GM23338 (cell line): Measurements from ENCODE around the gene CAMSAP1. TPM values are rescaled to one million over a fixed set of nuclear protein-coding genes. Genes with fewer than 3 reads are reported as not detected.

Experiments
- ATAC-seq: fragments of 200-7000 bp; cut with Tn5 transposase; 3 replicates; pipeline ENCODE4 v1.9.1; 2020
- DNase-seq: peaks from one replicate; pipeline ENCODE4 v3.0.0-alpha.2; 2015; ENCODE audit warnings: low spot score
- H2AFZ ChIP-seq: fragments of 200-600 bp; sonication (generic); 2 replicates; pipeline ENCODE4 v1.8.0; 2016; ENCODE audit warnings: antibody characterized with exemption, mild to moderate bottlenecking, moderate library complexity
- H3F3A ChIP-seq: fragments of 200-600 bp; sonication (generic); replicated peaks from 2 replicates; pipeline ENCODE4 v1.8.0; 2017; ENCODE audit warnings: antibody characterized with exemption, mixed run types, low read depth
- H3K27ac ChIP-seq: fragments of 200-600 bp; sonication (generic); 2 replicates; pipeline ENCODE4 v1.6.1; 2016; ENCODE audit warnings: low read depth
- H3K27me3 ChIP-seq: fragments of 200-600 bp; sonication (generic); 2 replicates; pipeline ENCODE4 v1.8.0; 2016; ENCODE audit warnings: mild to moderate bottlenecking, mixed run types, moderate library complexity; ENCODE audit not compliant: insufficient read depth
- H3K36me3 ChIP-seq: fragments of 200-600 bp; sonication (generic); 2 replicates; pipeline ENCODE4 v1.8.0; 2016; ENCODE audit warnings: mild to moderate bottlenecking; ENCODE audit not compliant: insufficient read depth
- H3K4me1 ChIP-seq: fragments of 200-600 bp; sonication (generic); 2 replicates; pipeline ENCODE4 v1.8.0; 2016; ENCODE audit warnings: mild to moderate bottlenecking, moderate library complexity; ENCODE audit not compliant: insufficient read depth
- H3K4me2 ChIP-seq: fragments of 200-600 bp; sonication (generic); 2 replicates; pipeline ENCODE4 v1.7.1; 2017; ENCODE audit warnings: mixed run types
- H3K4me3 ChIP-seq: fragments of 200-600 bp; sonication (generic); 2 replicates; pipeline ENCODE4 v1.6.1; 2016; ENCODE audit warnings: mixed run types
- H3K79me2 ChIP-seq: fragments of 200-600 bp; sonication (generic); replicated peaks from 2 replicates; pipeline ENCODE4 v1.8.0; 2017; ENCODE audit warnings: mild to moderate bottlenecking; ENCODE audit not compliant: insufficient read depth
- H3K9me2 ChIP-seq: fragments of 200-600 bp; sonication (generic); 2 replicates; pipeline ENCODE4 v1.8.0; 2017; ENCODE audit not compliant: insufficient read depth
- H4K20me1 ChIP-seq: fragments of 200-600 bp; sonication (generic); replicated peaks from 2 replicates; pipeline ENCODE4 v1.8.0; 2017; ENCODE audit warnings: mild to moderate bottlenecking; ENCODE audit not compliant: insufficient read depth
- H3K27ac Mint-ChIP-seq: 2 replicates; pipeline ENCODE4 v1.8.0; 2020; ENCODE audit warnings: inconsistent platforms, mild to moderate bottlenecking, moderate library complexity, mixed read lengths
- H3K27me3 Mint-ChIP-seq: 3 replicates; pipeline ENCODE4 v1.8.0; 2022; ENCODE audit warnings: low read depth, mild to moderate bottlenecking, moderate library complexity, mixed read lengths, inconsistent platforms; ENCODE audit not compliant: insufficient read depth, poor library complexity
- H3K36me3 Mint-ChIP-seq: 3 replicates; pipeline ENCODE4 v1.8.0; 2021; ENCODE audit warnings: low read depth, mild to moderate bottlenecking, inconsistent platforms, moderate library complexity, mixed read lengths
- H3K4me1 Mint-ChIP-seq: 3 replicates; pipeline ENCODE4 v1.8.0; 2020; ENCODE audit warnings: mild to moderate bottlenecking, inconsistent platforms, mixed read lengths
- H3K4me3 Mint-ChIP-seq: 3 replicates; pipeline ENCODE4 v1.8.0; 2021; ENCODE audit warnings: moderate library complexity, mild to moderate bottlenecking, inconsistent platforms, mixed read lengths
- H3K9me3 Mint-ChIP-seq: 3 replicates; pipeline ENCODE4 v1.8.0; 2020; ENCODE audit warnings: moderate library complexity, mild to moderate bottlenecking, inconsistent platforms, mixed read lengths
- CREB1 ChIP-seq: fragments of 250-450 bp; sonication (Bioruptor Pico); IDR thresholded peaks from 2 replicates; pipeline ENCODE4 v1.5.0; 2020; ENCODE audit warnings: low read depth, mild to moderate bottlenecking, moderate library complexity
- CTCF ChIP-seq, 2 experiments: fragments of 200-600 bp in 1 of 2; sonication (generic) in 1 of 2; conservative IDR thresholded peaks; 2 replicates each; pipeline versions ENCODE4 v1.5.1 to v1.6.1; 2016 to 2017; ENCODE audit warnings: antibody characterized with exemption in 2 of 2, low read depth in 2 of 2, mild to moderate bottlenecking in 2 of 2, moderate library complexity in 1 of 2
- EZH2 ChIP-seq: fragments of 200-600 bp; sonication (generic); IDR thresholded peaks from one replicate; pipeline ENCODE4 v1.8.0; 2017; ENCODE audit warnings: antibody characterized with exemption, mild to moderate bottlenecking, low read depth; ENCODE audit not compliant: unreplicated experiment
- EZH2phosphoT487 ChIP-seq: fragments of 200-600 bp; sonication (generic); IDR thresholded peaks from one replicate; pipeline ENCODE4 v1.8.1; 2018; ENCODE audit warnings: antibody characterized with exemption; ENCODE audit not compliant: unreplicated experiment
- JUNB ChIP-seq: IDR thresholded peaks from one replicate; pipeline ENCODE4 v1.6.1; 2016; ENCODE audit warnings: antibody characterized with exemption; ENCODE audit not compliant: unreplicated experiment
- NANOG ChIP-seq: IDR thresholded peaks from 2 replicates; pipeline ENCODE4 v1.6.1; 2016; ENCODE audit warnings: antibody characterized with exemption, borderline replicate concordance
- POLR2AphosphoS5 ChIP-seq: IDR thresholded peaks from 2 replicates; pipeline ENCODE4 v1.6.1; 2016; ENCODE audit warnings: antibody characterized with exemption, low read depth
- REST ChIP-seq: IDR thresholded peaks from one replicate; pipeline ENCODE4 v1.6.1; 2018; ENCODE audit warnings: antibody characterized with exemption; ENCODE audit not compliant: unreplicated experiment
- STAT1 ChIP-seq: IDR thresholded peaks from one replicate; pipeline ENCODE4 v1.6.1; 2016; ENCODE audit warnings: antibody characterized with exemption; ENCODE audit not compliant: unreplicated experiment
- ZNF114 ChIP-seq: fragments of 250-450 bp; sonication (Bioruptor Pico); IDR thresholded peaks from 2 replicates; pipeline ENCODE4 v1.5.0; 2020; ENCODE audit warnings: mild to moderate bottlenecking, moderate library complexity
- ZNF331 ChIP-seq: fragments of 250-450 bp; sonication (Bioruptor Pico); IDR thresholded peaks from 2 replicates; pipeline ENCODE4 v1.5.0; 2020; ENCODE audit warnings: low read depth, mild to moderate bottlenecking, moderate library complexity
- ZNF462 ChIP-seq: fragments of 250-450 bp; sonication (Bioruptor Pico); IDR thresholded peaks from 2 replicates; pipeline ENCODE4 v1.5.0; 2020; ENCODE audit warnings: mild to moderate bottlenecking, moderate library complexity
- polyA plus RNA-seq: library from polyadenylated mRNA; unstranded; fragments of >200 nt; fragmentation: Nextera tagmentation; extraction: Ambion mirVana; gene quantifications from 2 replicates; pipeline ENCODE4 v1.2.1, GENCODE V29; 2016
- total RNA-seq: library from RNA; depleted of rRNA; stranded (reverse); fragments of >200 nt; shearing (Covaris generic); gene quantifications from 2 replicates; pipeline ENCODE4 v1.2.3, GENCODE V29; 2014
- TF ChIP-seq, protein P1 (sequence below): IDR thresholded peaks from 2 replicates; pipeline ENCODE4 v1.6.1; 2016; ENCODE audit warnings: antibody characterized with exemption

The CAMSAP1 gene
- total and polyA plus RNA-seq, 2 experiments from 2014 or later, result 6.9 to 75.4 TPM

DNA sequence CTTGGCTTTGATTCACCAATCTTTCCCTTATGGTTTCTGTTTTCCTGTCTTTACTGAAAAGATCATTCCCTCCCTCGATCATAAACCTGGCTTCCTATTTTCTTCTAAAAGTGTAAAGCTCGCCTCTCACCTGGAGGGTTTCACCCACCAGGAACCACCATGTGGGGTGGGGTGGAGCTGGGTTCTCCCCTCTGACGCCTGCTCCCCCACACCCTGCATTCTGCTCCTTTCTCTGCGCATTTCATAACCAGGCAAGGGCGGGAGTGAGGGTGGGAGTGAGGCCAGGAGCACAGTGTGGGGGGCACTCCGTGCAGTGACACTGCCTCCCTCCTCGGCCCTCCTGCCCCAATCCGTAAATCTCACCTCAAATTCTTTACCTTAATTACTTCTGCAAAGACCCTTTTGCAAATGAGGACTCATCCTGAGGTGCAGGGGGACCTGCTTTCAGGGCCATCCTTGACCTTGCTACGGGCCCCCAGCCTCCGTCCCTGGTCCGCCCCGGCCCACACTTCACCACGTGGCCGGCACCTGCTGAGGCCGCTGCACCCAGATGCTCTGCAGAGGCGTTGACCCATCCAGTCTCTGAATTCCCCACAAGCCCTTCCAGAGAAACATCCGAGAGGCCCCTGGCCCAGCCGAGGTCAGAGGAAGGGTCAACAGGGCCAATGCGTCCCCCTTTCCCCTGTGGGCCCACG is 146.0 kb downstream of the CAMSAP1 start:
- Histone ChIP-seq H3K36me3 (no peaks in the 10 kb centered on the region), H4K20me1 (no peaks in the 10 kb centered on the region), H3K27me3 (no peaks in the 10 kb centered on the region), H3K4me3 (no peak overlapping the region), H3K79me2 (no peaks in the 10 kb centered on the region), H2AFZ (no peak overlapping the region), H3K4me2 (no peak overlapping the region), H3K27ac (no peak overlapping the region), H3K4me1 (no peaks in the 10 kb centered on the region), H3K9me2 (no peaks in the 10 kb centered on the region), H3F3A (no peaks in the 10 kb centered on the region)
- no peak for ATAC-seq
- Mint-ChIP-seq H3K27me3 (peaks cover 10% of the 10 kb centered on the region), H3K4me3 (no peak overlapping the region), H3K9me3 (peaks cover 11% of the 10 kb centered on the region), H3K4me1 (no peaks in the 10 kb centered on the region; the same call in 2 of the 3 replicates), H3K27ac (no peak overlapping the region), H3K36me3 (0 out of 3 replicates have a peak, but pooled peaks cover 2% of the 10 kb centered on the region)
- TF ChIP-seq ZNF462 (CRISPR knock-in tag) (no peak), ZNF331 (CRISPR knock-in tag) (no peak), NANOG (no peak), CTCF (conservative IDR thresholded peaks at IDR 0.05; ENCODE audit: low read depth in 2 of 2) (no peak), POLR2AphosphoS5 (no peak), JUNB (no peak), EZH2 (no peak), CREB1 (no peak), STAT1 (no peak), EZH2phosphoT487 (no peak), REST (no peak), ZNF114 (no peak)
- TF ChIP-seq, protein P1, sequence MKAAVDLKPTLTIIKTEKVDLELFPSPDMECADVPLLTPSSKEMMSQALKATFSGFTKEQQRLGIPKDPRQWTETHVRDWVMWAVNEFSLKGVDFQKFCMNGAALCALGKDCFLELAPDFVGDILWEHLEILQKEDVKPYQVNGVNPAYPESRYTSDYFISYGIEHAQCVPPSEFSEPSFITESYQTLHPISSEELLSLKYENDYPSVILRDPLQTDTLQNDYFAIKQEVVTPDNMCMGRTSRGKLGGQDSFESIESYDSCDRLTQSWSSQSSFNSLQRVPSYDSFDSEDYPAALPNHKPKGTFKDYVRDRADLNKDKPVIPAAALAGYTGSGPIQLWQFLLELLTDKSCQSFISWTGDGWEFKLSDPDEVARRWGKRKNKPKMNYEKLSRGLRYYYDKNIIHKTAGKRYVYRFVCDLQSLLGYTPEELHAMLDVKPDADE, result no peak
- no peak for DNase-seq
